Ishikawa (cell line): Measurements from ENCODE around the gene DCLRE1A.

ENCODE experiments used
- CEBPB ChIP-seq: IDR thresholded peaks from 2 replicates; pipeline ENCODE4 v1.6.1; 2012
- CREB1 ChIP-seq: IDR thresholded peaks from 2 replicates; pipeline ENCODE4 v1.6.1; 2012; ENCODE audit warnings: low read depth
- EGR1 ChIP-seq: IDR thresholded peaks from 2 replicates; pipeline ENCODE4 v1.6.1; 2012
- EP300 ChIP-seq: IDR thresholded peaks from 2 replicates; pipeline ENCODE4 v1.6.1; 2012; ENCODE audit warnings: borderline replicate concordance
- FOXM1 ChIP-seq: IDR thresholded peaks from 2 replicates; pipeline ENCODE4 v1.6.1; 2012; ENCODE audit warnings: low read depth, borderline replicate concordance
- MAX ChIP-seq: IDR thresholded peaks from 2 replicates; pipeline ENCODE4 v1.6.1; 2012
- NFIC ChIP-seq: IDR thresholded peaks from 2 replicates; pipeline ENCODE4 v1.6.1; 2012
- RAD21 ChIP-seq: IDR thresholded peaks from 2 replicates; pipeline ENCODE4 v1.6.1; 2012; ENCODE audit warnings: low read depth
- TAF1 ChIP-seq: IDR thresholded peaks from 2 replicates; pipeline ENCODE4 v1.6.1; 2012; ENCODE audit warnings: low read depth, mild to moderate bottlenecking
- TCF12 ChIP-seq: IDR thresholded peaks from 2 replicates; pipeline ENCODE4 v1.6.1; 2012; ENCODE audit warnings: low read depth
- TEAD4 ChIP-seq: IDR thresholded peaks from 2 replicates; pipeline ENCODE4 v1.6.1; 2012
- YY1 ChIP-seq: IDR thresholded peaks from 2 replicates; pipeline ENCODE4 v1.6.1; 2012; ENCODE audit warnings: low read depth
- ZBTB7A ChIP-seq: IDR thresholded peaks from 2 replicates; pipeline ENCODE4 v1.6.1; 2012; ENCODE audit warnings: low read depth
- TF ChIP-seq, protein P1 (sequence below): IDR thresholded peaks from 2 replicates; pipeline ENCODE4 v1.6.1; 2012
- TF ChIP-seq, protein P2 (sequence below): IDR thresholded peaks from 2 replicates; pipeline ENCODE4 v1.6.1; 2012; ENCODE audit warnings: low read depth, mild to moderate bottlenecking

The DCLRE1A gene

GRCh38 chr10:113820507-113820906 is 33.4 kb downstream of the DCLRE1A start:
- TF ChIP-seq CREB1 (no peak), EP300 (no peak), NFIC (no peak), CEBPB (no peak), TAF1 (no peak), TEAD4 (no peak)
- TF ChIP-seq, protein P1, sequence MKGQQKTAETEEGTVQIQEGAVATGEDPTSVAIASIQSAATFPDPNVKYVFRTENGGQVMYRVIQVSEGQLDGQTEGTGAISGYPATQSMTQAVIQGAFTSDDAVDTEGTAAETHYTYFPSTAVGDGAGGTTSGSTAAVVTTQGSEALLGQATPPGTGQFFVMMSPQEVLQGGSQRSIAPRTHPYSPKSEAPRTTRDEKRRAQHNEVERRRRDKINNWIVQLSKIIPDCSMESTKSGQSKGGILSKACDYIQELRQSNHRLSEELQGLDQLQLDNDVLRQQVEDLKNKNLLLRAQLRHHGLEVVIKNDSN: no peak

DNA sequence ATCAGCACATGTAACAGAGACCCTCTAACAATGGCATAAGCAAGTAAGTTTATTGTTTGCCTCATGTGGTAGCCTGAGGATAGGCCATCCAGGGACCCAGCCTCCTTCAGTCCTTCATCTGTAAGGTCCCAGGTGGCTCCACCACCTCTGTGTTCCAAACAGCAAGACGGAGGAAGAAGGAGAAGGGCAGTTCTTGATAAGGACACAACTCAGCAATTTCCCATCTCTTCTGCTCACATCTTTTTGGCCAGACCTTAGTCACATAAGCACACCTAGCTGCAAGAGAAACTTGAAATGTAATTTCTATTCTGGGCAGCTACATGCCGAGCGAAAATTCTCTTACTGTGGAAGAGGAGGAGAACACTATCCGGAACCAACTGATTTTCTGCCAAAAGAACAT is 33.9 kb downstream of the DCLRE1A start:
- TF ChIP-seq TAF1 (no peak), FOXM1 (no peak), NFIC (no peak), MAX (no peak), EGR1 (no peak)
- TF ChIP-seq, protein P1: no peak

DNA sequence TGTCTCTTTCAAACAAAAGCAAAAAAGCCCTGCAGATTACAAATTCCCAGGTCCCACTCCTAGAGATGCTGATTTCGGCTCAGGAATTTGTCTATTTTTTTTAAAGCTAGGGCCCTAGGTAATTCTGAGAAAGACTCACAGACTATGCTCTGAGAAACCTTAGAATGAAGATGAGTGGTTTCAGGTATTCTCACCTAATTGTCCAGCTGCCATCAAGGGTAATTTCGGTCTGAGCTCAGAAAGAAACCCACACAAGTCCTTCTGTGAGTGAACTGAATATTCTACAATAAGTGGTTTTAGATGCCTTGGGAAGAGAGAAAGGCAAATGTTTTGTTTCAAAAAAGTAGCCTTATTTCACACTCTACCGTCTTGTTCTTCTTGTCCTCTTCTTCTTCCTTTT is 45.7 kb downstream of the DCLRE1A start:
- TF ChIP-seq NFIC (no peak), RAD21 (no peak), MAX (no peak), TEAD4 (no peak), CREB1 (no peak), YY1 (no peak), ZBTB7A (no peak), TAF1 (no peak), EP300 (no peak), FOXM1 (no peak), CEBPB (no peak), EGR1 (no peak), TCF12 (no peak)
- TF ChIP-seq, protein P2, sequence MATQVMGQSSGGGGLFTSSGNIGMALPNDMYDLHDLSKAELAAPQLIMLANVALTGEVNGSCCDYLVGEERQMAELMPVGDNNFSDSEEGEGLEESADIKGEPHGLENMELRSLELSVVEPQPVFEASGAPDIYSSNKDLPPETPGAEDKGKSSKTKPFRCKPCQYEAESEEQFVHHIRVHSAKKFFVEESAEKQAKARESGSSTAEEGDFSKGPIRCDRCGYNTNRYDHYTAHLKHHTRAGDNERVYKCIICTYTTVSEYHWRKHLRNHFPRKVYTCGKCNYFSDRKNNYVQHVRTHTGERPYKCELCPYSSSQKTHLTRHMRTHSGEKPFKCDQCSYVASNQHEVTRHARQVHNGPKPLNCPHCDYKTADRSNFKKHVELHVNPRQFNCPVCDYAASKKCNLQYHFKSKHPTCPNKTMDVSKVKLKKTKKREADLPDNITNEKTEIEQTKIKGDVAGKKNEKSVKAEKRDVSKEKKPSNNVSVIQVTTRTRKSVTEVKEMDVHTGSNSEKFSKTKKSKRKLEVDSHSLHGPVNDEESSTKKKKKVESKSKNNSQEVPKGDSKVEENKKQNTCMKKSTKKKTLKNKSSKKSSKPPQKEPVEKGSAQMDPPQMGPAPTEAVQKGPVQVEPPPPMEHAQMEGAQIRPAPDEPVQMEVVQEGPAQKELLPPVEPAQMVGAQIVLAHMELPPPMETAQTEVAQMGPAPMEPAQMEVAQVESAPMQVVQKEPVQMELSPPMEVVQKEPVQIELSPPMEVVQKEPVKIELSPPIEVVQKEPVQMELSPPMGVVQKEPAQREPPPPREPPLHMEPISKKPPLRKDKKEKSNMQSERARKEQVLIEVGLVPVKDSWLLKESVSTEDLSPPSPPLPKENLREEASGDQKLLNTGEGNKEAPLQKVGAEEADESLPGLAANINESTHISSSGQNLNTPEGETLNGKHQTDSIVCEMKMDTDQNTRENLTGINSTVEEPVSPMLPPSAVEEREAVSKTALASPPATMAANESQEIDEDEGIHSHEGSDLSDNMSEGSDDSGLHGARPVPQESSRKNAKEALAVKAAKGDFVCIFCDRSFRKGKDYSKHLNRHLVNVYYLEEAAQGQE: no peak
- TF ChIP-seq, protein P1: no peak

- TF ChIP-seq, protein P2: no peak
- TF ChIP-seq CREB1: no peak
Measured at GRCh38 chr10:113806503-113806902, 47.4 kb downstream of the DCLRE1A start.

DNA sequence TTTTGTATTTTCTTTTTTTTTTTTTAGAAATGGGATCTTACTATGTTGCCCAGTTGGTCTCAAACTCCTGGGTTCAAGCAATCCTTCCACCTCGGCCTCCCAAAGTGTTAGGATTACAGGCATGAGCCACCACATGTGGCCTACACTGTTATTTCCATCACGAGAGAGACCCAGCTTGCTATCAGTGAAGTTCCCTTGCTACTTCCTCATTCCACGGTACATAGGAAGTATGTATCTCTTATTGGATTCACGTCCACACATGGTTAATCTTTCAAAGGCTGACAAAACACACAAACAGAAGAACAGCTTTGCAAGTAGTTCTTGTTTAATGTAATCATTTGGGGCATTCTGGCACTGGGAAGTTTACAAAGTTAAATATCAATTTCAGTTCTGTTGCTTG is 50.9 kb downstream of the DCLRE1A start:
- TF ChIP-seq CREB1 (no peak), TAF1 (no peak), NFIC (no peak), TEAD4 (no peak), CEBPB (no peak), RAD21 (no peak)
- TF ChIP-seq, protein P2: no peak
- TF ChIP-seq, protein P1: no peak
